OCI-LY1 (cell line): Measurements from ENCODE around the gene WDR89.

ENCODE experiments used
- H2AFZ ChIP-seq: fragments of 200-600 bp; sonication (generic), shearing (Covaris generic); 2 replicates; pipeline ENCODE4 v1.6.0; 2014; ENCODE audit warnings: antibody characterized with exemption, mild to moderate bottlenecking, low read length
- H3F3A ChIP-seq: fragments of 200-600 bp; sonication (generic), shearing (Covaris generic); 2 replicates; pipeline ENCODE4 v1.6.0; 2014; ENCODE audit warnings: mild to moderate bottlenecking, antibody characterized with exemption, low read length, moderate library complexity; ENCODE audit not compliant: insufficient read depth
- H3K27ac ChIP-seq: fragments of 200-600 bp; sonication (generic); 2 replicates; pipeline ENCODE4 v1.5.1; 2014; ENCODE audit warnings: low read length, mixed run types, mild to moderate bottlenecking, low read depth; ENCODE audit not compliant: poor library complexity, severe bottlenecking
- H3K27me3 ChIP-seq: fragments of 200-600 bp; sonication (generic); 2 replicates; pipeline ENCODE4 v1.6.0; 2014; ENCODE audit warnings: antibody characterized with exemption, mild to moderate bottlenecking, low read length, moderate library complexity; ENCODE audit not compliant: insufficient read depth
- H3K36me3 ChIP-seq: fragments of 200-600 bp; sonication (generic); 2 replicates; pipeline ENCODE4 v1.6.1; 2014; ENCODE audit warnings: mild to moderate bottlenecking, antibody characterized with exemption, low read length, moderate library complexity, mixed read lengths; ENCODE audit not compliant: insufficient read depth
- H3K4me1 ChIP-seq: fragments of 200-600 bp; sonication (generic); 2 replicates; pipeline ENCODE4 v1.5.1; 2014; ENCODE audit warnings: mild to moderate bottlenecking, low read length, moderate library complexity; ENCODE audit not compliant: insufficient read depth, severe bottlenecking
- H3K4me2 ChIP-seq: fragments of 200-600 bp; sonication (generic), shearing (Covaris generic); 2 replicates; pipeline ENCODE4 v1.6.1; 2014; ENCODE audit warnings: low read length
- H3K4me3 ChIP-seq: fragments of 200-600 bp; sonication (generic); 2 replicates; pipeline ENCODE4 v1.5.1; 2014; ENCODE audit warnings: low read length, low read depth, mild to moderate bottlenecking, mixed read lengths; ENCODE audit not compliant: poor library complexity, severe bottlenecking
- H3K79me2 ChIP-seq: fragments of 200-600 bp; shearing (Covaris generic); 2 replicates; pipeline ENCODE4 v1.6.1; 2016; ENCODE audit warnings: mixed run types, low read length, mixed read lengths; ENCODE audit not compliant: insufficient read depth
- H3K9ac ChIP-seq: fragments of 200-600 bp; sonication (generic), shearing (Covaris generic); 2 replicates; pipeline ENCODE4 v1.6.1; 2014; ENCODE audit warnings: mild to moderate bottlenecking, low read length, mixed read lengths
- H3K9me2 ChIP-seq: fragments of 200-600 bp; sonication (generic), shearing (Covaris generic); 2 replicates; pipeline ENCODE4 v1.6.1; 2014; ENCODE audit warnings: low read depth, mild to moderate bottlenecking, low read length, mixed read lengths
- H3K9me3 ChIP-seq: fragments of 200-600 bp; shearing (Covaris generic); 2 replicates; pipeline ENCODE4 v1.6.1; 2014; ENCODE audit warnings: low read length, mixed read lengths
- H4K20me1 ChIP-seq: fragments of 200-600 bp; sonication (generic), shearing (Covaris generic); 2 replicates; pipeline ENCODE4 v1.6.0; 2016; ENCODE audit warnings: mild to moderate bottlenecking, low read length; ENCODE audit not compliant: insufficient read depth
- CTCF ChIP-seq: fragments of 200-600 bp; sonication (generic), shearing (Covaris generic); IDR thresholded peaks from 2 replicates; pipeline ENCODE4 v1.5.1; 2017; ENCODE audit warnings: mild to moderate bottlenecking, antibody characterized with exemption, low read length, moderate library complexity, mixed read lengths
- EZH2 ChIP-seq: fragments of 200-600 bp; sonication (generic), shearing (Covaris generic); IDR thresholded peaks from 2 replicates; pipeline ENCODE4 v1.8.0; 2017; ENCODE audit warnings: borderline replicate concordance, mixed run types, mild to moderate bottlenecking, antibody characterized with exemption, low read length, moderate library complexity, mixed read lengths

Gene WDR89

GRCh38 chr14:63551332-63551731 lies 90.3 kb downstream of the WDR89 start:
- Histone ChIP-seq H3F3A (no peaks in the 10 kb centered on the region), H3K36me3 (no peaks in the 10 kb centered on the region), H2AFZ (no peak overlapping the region), H3K4me3 (no peak overlapping the region), H3K4me2 (no peak overlapping the region), H3K79me2 (no peaks in the 10 kb centered on the region), H3K9me3 (no peaks in the 10 kb centered on the region), H3K9me2 (no peaks in the 10 kb centered on the region), H3K27me3 (no peaks in the 10 kb centered on the region), H3K4me1 (peaks cover 8% of the 10 kb centered on the region), H3K9ac (no peak overlapping the region), H3K27ac (no peak overlapping the region), H4K20me1 (no peaks in the 10 kb centered on the region)
- no peak for TF ChIP-seq CTCF
- no peak for TF ChIP-seq EZH2

DNA sequence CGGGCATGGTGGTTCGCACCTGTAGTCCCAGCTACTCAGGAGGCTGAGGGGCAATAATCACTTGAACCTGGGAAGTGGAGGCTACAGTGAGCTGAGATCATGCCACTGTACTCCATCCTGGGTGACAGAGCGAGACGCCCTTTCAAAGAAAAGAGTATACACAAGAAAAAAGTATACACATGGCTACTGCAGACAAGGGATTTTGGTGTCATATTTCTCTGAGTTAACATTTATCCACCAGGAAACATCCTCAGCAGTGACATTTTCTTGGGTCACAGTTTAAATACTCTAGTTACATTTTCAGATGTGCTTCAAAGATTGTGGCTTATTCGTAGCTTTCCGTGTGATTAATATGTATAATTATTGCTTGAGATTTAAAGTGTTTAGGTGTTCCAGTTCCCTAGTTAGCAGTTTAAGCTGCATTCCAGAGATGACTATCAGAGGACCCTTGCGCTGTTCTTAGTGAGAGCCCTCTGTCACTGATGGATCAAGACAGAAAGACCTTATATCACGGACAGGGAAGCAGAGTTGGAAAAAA lies 93.8 kb downstream of the WDR89 start:
- Histone ChIP-seq H3K27ac (no peak overlapping the region), H3K4me3 (no peak overlapping the region), H3F3A (no peaks in the 10 kb centered on the region), H3K36me3 (no peaks in the 10 kb centered on the region), H3K9me3 (no peaks in the 10 kb centered on the region), H3K4me1 (peaks cover 19% of the 10 kb centered on the region), H3K4me2 (no peak overlapping the region), H3K79me2 (no peaks in the 10 kb centered on the region), H2AFZ (peak overlapping the region; percentile 71; the same call in 1 of the 2 replicates), H3K27me3 (no peaks in the 10 kb centered on the region), H3K9ac (no peak overlapping the region), H3K9me2 (no peaks in the 10 kb centered on the region), H4K20me1 (no peaks in the 10 kb centered on the region)
- TF ChIP-seq EZH2 (no peak), CTCF (no peak)
